Measurements from ENCODE around the gene TXNRD1.

DNA sequence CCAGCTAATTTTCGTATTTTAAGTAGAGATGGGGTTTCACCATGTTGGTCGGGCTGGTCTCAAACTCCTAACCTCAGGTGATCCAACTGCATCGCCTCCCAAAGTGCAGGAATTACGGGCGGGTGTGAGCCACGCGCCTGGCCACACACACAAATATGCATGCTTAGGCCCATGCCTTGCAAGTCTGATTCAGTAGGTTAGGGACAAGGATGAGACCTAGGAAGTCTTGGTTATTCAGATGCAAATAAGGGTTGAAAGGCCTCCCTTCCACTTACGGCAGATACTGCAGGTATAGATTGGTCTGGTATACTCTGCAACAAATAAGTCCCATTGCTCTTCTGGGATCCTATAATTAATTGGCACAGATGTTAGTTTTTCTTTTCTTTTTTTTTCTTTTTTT is 32.9 kb downstream of the TXNRD1 start:
- TF ChIP-seq EP300 (IDR thresholded peaks at IDR 0.05) (no peak), POLR2A (IDR thresholded peaks at IDR 0.05) (no peak)
- TF ChIP-seq, protein P1, sequence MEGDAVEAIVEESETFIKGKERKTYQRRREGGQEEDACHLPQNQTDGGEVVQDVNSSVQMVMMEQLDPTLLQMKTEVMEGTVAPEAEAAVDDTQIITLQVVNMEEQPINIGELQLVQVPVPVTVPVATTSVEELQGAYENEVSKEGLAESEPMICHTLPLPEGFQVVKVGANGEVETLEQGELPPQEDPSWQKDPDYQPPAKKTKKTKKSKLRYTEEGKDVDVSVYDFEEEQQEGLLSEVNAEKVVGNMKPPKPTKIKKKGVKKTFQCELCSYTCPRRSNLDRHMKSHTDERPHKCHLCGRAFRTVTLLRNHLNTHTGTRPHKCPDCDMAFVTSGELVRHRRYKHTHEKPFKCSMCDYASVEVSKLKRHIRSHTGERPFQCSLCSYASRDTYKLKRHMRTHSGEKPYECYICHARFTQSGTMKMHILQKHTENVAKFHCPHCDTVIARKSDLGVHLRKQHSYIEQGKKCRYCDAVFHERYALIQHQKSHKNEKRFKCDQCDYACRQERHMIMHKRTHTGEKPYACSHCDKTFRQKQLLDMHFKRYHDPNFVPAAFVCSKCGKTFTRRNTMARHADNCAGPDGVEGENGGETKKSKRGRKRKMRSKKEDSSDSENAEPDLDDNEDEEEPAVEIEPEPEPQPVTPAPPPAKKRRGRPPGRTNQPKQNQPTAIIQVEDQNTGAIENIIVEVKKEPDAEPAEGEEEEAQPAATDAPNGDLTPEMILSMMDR (IDR thresholded peaks at IDR 0.05), result no peak
